Liver (tissue), 3 donors: ENCODE results near the gene SIK1.
"Not testable (repeated sequence)": the region's sequence is repeated elsewhere in the genome, so short reads cannot be mapped to it uniquely, and the experiment has no call there.

ENCODE experiments used
- EGR1 ChIP-seq, 2 donors: IDR thresholded peaks; 2 replicates each; pipeline ENCODE4 v1.6.1; 2016 to 2018; ENCODE audit warnings: antibody characterized with exemption in 2 of 2, low read depth in 2 of 2
- FOXA1 ChIP-seq: IDR thresholded peaks from 2 replicates; pipeline ENCODE4 v1.6.1; 2016; ENCODE audit warnings: antibody characterized with exemption
- NR2F2 ChIP-seq: IDR thresholded peaks from 2 replicates; pipeline ENCODE4 v1.6.1; 2016; ENCODE audit warnings: antibody characterized with exemption
- RAD21 ChIP-seq, 2 donors: IDR thresholded peaks; 2 replicates each; pipeline ENCODE4 v1.6.1; 2016; ENCODE audit warnings: antibody characterized with exemption in 2 of 2, mild to moderate bottlenecking in 2 of 2
- RXRA ChIP-seq, 2 donors: IDR thresholded peaks; 2 replicates each; pipeline ENCODE4 v1.6.1; 2017 to 2018; ENCODE audit warnings: antibody characterized with exemption in 2 of 2, mild to moderate bottlenecking in 1 of 2
- TF ChIP-seq, protein P1 (sequence below): fragments of 150-350 bp; IDR thresholded peaks from 2 replicates; pipeline ENCODE4 v1.5.1; 2017; ENCODE audit warnings: improper control_type of control experiment, low read depth, low read length; ENCODE audit not compliant: missing input control
- TF ChIP-seq, protein P2 (sequence below): IDR thresholded peaks from 2 replicates; pipeline ENCODE4 v1.6.1; 2016; ENCODE audit warnings: antibody characterized with exemption
- donor health status: healthy.
- donor health status: healthy.

DNA sequence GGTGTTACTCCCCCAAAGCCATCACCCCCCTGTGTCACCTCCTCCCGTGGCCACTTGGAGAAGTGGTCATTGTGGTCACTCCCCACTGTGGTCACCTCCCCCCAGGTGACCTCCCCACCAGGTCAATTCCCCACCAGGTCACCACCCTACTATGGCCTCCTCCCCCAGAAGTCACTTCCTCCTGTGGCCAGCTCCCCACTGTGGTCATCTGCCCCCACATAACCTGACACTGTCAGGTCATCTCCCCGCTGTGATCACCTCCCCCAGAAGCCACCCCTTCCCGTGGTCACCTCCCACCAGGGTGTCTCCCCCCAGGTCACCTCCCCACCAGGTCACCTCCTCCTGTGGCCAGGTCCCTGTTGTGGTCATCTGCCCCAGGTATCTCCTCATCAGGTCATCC, 28.9 kb downstream of the SIK1 start:
- not testable (repeated sequence) for TF ChIP-seq RAD21 (IDR thresholded peaks at IDR 0.05); FOXA1; RXRA (IDR thresholded peaks at IDR 0.05); NR2F2; EGR1 (IDR thresholded peaks at IDR 0.05; ENCODE audit: low read depth in 2 of 2)
- TF ChIP-seq, protein P1, sequence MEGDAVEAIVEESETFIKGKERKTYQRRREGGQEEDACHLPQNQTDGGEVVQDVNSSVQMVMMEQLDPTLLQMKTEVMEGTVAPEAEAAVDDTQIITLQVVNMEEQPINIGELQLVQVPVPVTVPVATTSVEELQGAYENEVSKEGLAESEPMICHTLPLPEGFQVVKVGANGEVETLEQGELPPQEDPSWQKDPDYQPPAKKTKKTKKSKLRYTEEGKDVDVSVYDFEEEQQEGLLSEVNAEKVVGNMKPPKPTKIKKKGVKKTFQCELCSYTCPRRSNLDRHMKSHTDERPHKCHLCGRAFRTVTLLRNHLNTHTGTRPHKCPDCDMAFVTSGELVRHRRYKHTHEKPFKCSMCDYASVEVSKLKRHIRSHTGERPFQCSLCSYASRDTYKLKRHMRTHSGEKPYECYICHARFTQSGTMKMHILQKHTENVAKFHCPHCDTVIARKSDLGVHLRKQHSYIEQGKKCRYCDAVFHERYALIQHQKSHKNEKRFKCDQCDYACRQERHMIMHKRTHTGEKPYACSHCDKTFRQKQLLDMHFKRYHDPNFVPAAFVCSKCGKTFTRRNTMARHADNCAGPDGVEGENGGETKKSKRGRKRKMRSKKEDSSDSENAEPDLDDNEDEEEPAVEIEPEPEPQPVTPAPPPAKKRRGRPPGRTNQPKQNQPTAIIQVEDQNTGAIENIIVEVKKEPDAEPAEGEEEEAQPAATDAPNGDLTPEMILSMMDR: not testable (repeated sequence)
- TF ChIP-seq, protein P2, sequence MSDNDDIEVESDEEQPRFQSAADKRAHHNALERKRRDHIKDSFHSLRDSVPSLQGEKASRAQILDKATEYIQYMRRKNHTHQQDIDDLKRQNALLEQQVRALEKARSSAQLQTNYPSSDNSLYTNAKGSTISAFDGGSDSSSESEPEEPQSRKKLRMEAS: not testable (repeated sequence)
